H9 (cell line): Measurements from ENCODE around the gene C3orf20. TPM values are rescaled to one million over a fixed set of nuclear protein-coding genes. Genes with fewer than 3 reads are reported as not detected.

Experiments used
- DNase-seq: peaks from one replicate; pipeline ENCODE4 v3.0.0-alpha.2; 2017
- H2AFZ ChIP-seq: one replicate; pipeline ENCODE4 v1.6.1; 2013; ENCODE audit warnings: mild to moderate bottlenecking, low read length, control low read depth, moderate library complexity
- H2AK5ac ChIP-seq: 2 replicates; pipeline ENCODE4 v1.6.1; 2013; ENCODE audit warnings: low read length, control low read depth, mixed read lengths; ENCODE audit not compliant: insufficient read length
- H2BK120ac ChIP-seq: one replicate; pipeline ENCODE4 v1.6.1; 2013; ENCODE audit warnings: low read depth, mild to moderate bottlenecking, low read length, control low read depth, inconsistent platforms; ENCODE audit not compliant: poor library complexity, severe bottlenecking
- H2BK12ac ChIP-seq: 2 replicates; pipeline ENCODE4 v1.6.1; 2013; ENCODE audit warnings: low read length, control low read depth, mixed read lengths, low read depth; ENCODE audit not compliant: insufficient read length
- H2BK15ac ChIP-seq: 2 replicates; pipeline ENCODE4 v1.6.1; 2013; ENCODE audit warnings: low read depth, low read length, control low read depth
- H2BK20ac ChIP-seq: one replicate; pipeline ENCODE4 v1.6.1; 2013; ENCODE audit warnings: low read depth, mild to moderate bottlenecking, low read length, control low read depth, inconsistent platforms; ENCODE audit not compliant: poor library complexity, severe bottlenecking
- H2BK5ac ChIP-seq: 2 replicates; pipeline ENCODE4 v1.6.1; 2013; ENCODE audit warnings: low read length, control low read depth, mixed read lengths; ENCODE audit not compliant: insufficient read length
- H3K14ac ChIP-seq: 2 replicates; pipeline ENCODE4 v1.6.1; 2013; ENCODE audit warnings: low read length, control low read depth; ENCODE audit not compliant: insufficient read depth
- H3K18ac ChIP-seq: 2 replicates; pipeline ENCODE4 v1.6.1; 2013; ENCODE audit warnings: low read depth, mild to moderate bottlenecking, mixed read lengths, low read length, control low read depth; ENCODE audit not compliant: insufficient read length
- H3K23ac ChIP-seq: 2 replicates; pipeline ENCODE4 v1.6.1; 2013; ENCODE audit warnings: low read length, control low read depth, mixed read lengths, low read depth; ENCODE audit not compliant: insufficient read length
- H3K23me2 ChIP-seq: 2 replicates; pipeline ENCODE4 v1.6.1; 2013; ENCODE audit warnings: low read depth, mild to moderate bottlenecking, mixed read lengths, low read length, control low read depth; ENCODE audit not compliant: insufficient read length, poor library complexity, severe bottlenecking
- H3K27ac ChIP-seq: 2 replicates; pipeline ENCODE4 v1.5.1; 2013; ENCODE audit warnings: low read length, control low read depth, mixed read lengths, low read depth; ENCODE audit not compliant: insufficient read length
- H3K27me3 ChIP-seq: 2 replicates; pipeline ENCODE4 v1.6.1; 2013; ENCODE audit warnings: low read length, control low read depth, inconsistent platforms; ENCODE audit not compliant: insufficient read depth
- H3K4ac ChIP-seq: 2 replicates; pipeline ENCODE4 v1.6.1; 2013; ENCODE audit warnings: low read depth, mild to moderate bottlenecking, control low read depth, inconsistent platforms, low read length, moderate library complexity
- H3K4me1 ChIP-seq: 2 replicates; pipeline ENCODE4 v1.6.1; 2013; ENCODE audit warnings: low read length, control low read depth, inconsistent platforms; ENCODE audit not compliant: insufficient read depth
- H3K4me2 ChIP-seq: 2 replicates; pipeline ENCODE4 v1.6.1; 2013; ENCODE audit warnings: low read length, control low read depth, mixed read lengths; ENCODE audit not compliant: insufficient read length, insufficient read depth
- H3K56ac ChIP-seq: 2 replicates; pipeline ENCODE4 v1.6.1; 2013; ENCODE audit warnings: low read depth, mild to moderate bottlenecking, mixed read lengths, low read length, control low read depth; ENCODE audit not compliant: insufficient read length
- H3K79me1 ChIP-seq: 2 replicates; pipeline ENCODE4 v1.6.1; 2013; ENCODE audit warnings: low read depth, mild to moderate bottlenecking, moderate library complexity, low read length, control low read depth, inconsistent platforms; ENCODE audit not compliant: insufficient read depth, poor library complexity, severe bottlenecking
- H3K79me2 ChIP-seq: 2 replicates; pipeline ENCODE4 v1.6.1; 2013; ENCODE audit warnings: low read length, control low read depth, inconsistent platforms; ENCODE audit not compliant: insufficient read depth
- H3K9ac ChIP-seq: 2 replicates; pipeline ENCODE4 v1.6.1; 2013; ENCODE audit warnings: low read length, control low read depth, mixed read lengths; ENCODE audit not compliant: insufficient read length; ENCODE audit errors: extremely low read depth
- H3K9me3 ChIP-seq: one replicate; pipeline ENCODE4 v1.6.1; 2013; ENCODE audit warnings: low read depth, low read length, inconsistent platforms; ENCODE audit not compliant: control insufficient read depth
- H3T11ph ChIP-seq: one replicate; pipeline ENCODE4 v1.6.1; 2013; ENCODE audit warnings: mild to moderate bottlenecking, low read length, control low read depth, inconsistent platforms
- H4K20me1 ChIP-seq: one replicate; pipeline ENCODE4 v1.6.1; 2013; ENCODE audit not compliant: control insufficient read depth, insufficient read length, insufficient read depth
- H4K5ac ChIP-seq: 2 replicates; pipeline ENCODE4 v1.6.1; 2013; ENCODE audit warnings: low read depth, mild to moderate bottlenecking, mixed read lengths, low read length, control low read depth; ENCODE audit not compliant: insufficient read length
- H4K8ac ChIP-seq: replicated peaks from 2 replicates; pipeline ENCODE4 v1.6.1; 2013; ENCODE audit warnings: low read length, control low read depth, mixed read lengths, low read depth; ENCODE audit not compliant: insufficient read length
- H4K91ac ChIP-seq: 2 replicates; pipeline ENCODE4 v1.6.1; 2013; ENCODE audit warnings: low read depth, mild to moderate bottlenecking, moderate library complexity, mixed read lengths, low read length, control low read depth; ENCODE audit not compliant: insufficient read length
- H3K27ac Mint-ChIP-seq, 3 experiments: 2 replicates in 2 of 3; 3 replicates in 1 of 3; pipeline ENCODE4 v1.8.0; 2020 to 2021; ENCODE audit warnings: mixed read lengths in 3 of 3, mild to moderate bottlenecking in 1 of 3, moderate library complexity in 1 of 3
- H3K27me3 Mint-ChIP-seq: 2 replicates; pipeline ENCODE4 v1.8.0; 2021; ENCODE audit warnings: low read depth, mild to moderate bottlenecking, moderate library complexity, mixed read lengths
- H3K36me3 Mint-ChIP-seq, 3 experiments: 2 replicates in 2 of 3; 3 replicates in 1 of 3; pipeline ENCODE4 v1.8.0; 2020 to 2021; ENCODE audit warnings: low read depth in 3 of 3, mixed read lengths in 3 of 3; ENCODE audit not compliant: insufficient read depth in 1 of 3
- H3K4me1 Mint-ChIP-seq, 2 experiments: 2 replicates each; pipeline ENCODE4 v1.8.0; 2020; ENCODE audit warnings: mixed read lengths in 2 of 2
- H3K4me3 Mint-ChIP-seq, 2 experiments: 2 replicates in 1 of 2; 3 replicates in 1 of 2; pipeline ENCODE4 v1.8.0; 2020 to 2021; ENCODE audit warnings: mild to moderate bottlenecking in 2 of 2, mixed read lengths in 2 of 2, moderate library complexity in 1 of 2
- H3K9me3 Mint-ChIP-seq, 2 experiments: 2 replicates in 1 of 2; 3 replicates in 1 of 2; pipeline ENCODE4 v1.8.0; 2020; ENCODE audit warnings: mild to moderate bottlenecking in 2 of 2, mixed read lengths in 2 of 2, moderate library complexity in 1 of 2
- WGBS: extraction: QIAGEN DNeasy Blood & Tissue Kit; methylation state at CpG from one replicate; pipeline ENCODE4 v1.1.7; 2013; ENCODE audit warnings: missing lambda C conversion rate, low lambda C conversion rate, mixed read lengths; ENCODE audit not compliant: insufficient read length; ENCODE audit errors: extremely low coverage; 5-methylcytosine and 5-hydroxymethylcytosine counted together
- total RNA-seq: library from RNA; stranded (reverse); gene quantifications from 2 replicates; pipeline ENCODE4 v1.2.1, GENCODE V29; 2021
- TF ChIP-seq, protein P1 (sequence below): fragments of 200-600 bp; sonication (generic); conservative IDR thresholded peaks from 3 replicates; pipeline ENCODE4 v1.8.0; 2021; ENCODE audit warnings: antibody characterized with exemption, mild to moderate bottlenecking

The C3orf20 gene
- total RNA-seq, 1 experiment from 2014 or later = not detected

DNA sequence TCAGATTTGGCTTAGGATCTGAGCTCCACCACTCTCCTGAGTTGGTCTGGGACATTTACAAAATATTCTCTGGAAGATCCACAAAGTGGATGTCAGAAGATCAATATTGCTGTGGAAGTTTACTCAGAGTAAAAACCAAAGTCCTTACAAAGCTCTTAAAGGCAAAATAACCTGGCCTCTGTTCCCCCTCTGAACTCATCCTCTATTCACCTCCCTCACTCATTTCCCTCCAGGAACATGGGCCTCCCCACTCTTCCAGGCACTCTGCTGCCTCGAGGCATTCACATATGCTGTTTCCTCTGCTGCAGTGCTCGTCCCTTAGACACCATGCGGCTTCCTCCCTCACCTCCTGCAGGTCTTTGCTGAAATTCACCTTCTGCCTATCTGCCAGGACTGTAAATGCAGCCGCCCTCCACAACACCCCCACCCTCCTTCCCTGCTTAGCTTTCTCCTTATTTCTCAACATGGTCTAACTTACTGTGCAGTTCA lies 42.5 kb upstream of the C3orf20 start:
- Mint-ChIP-seq H3K27ac (peak overlapping the region in 2 of 3 experiments; percentile 33 to 75; a peak in 2 of 7 replicates), H3K36me3 (no peaks in the 10 kb centered on the region), H3K4me1 (peaks cover 4 to 6% of the 10 kb centered on the region in 2 experiments; a peak in 3 of 4 replicates), H3K9me3 (no peaks in the 10 kb centered on the region), H3K27me3 (peaks cover 31% of the 10 kb centered on the region), H3K4me3 (no peak overlapping the region)
- no peak overlapping the region for H2BK12ac ChIP-seq
- no peak overlapping the region for H3K9ac ChIP-seq
- H3T11ph ChIP-seq = no peak overlapping the region
- no peaks in the 10 kb centered on the region for H3K4me1 ChIP-seq
- H4K91ac ChIP-seq = no peak overlapping the region
- no peaks in the 10 kb centered on the region for H3K9me3 ChIP-seq
- no peak overlapping the region for H3K23ac ChIP-seq
- no peak overlapping the region for H3K4me2 ChIP-seq
- no peak overlapping the region for H3K56ac ChIP-seq
- no peak overlapping the region for H2BK20ac ChIP-seq
- H3K27ac ChIP-seq = no peak overlapping the region
- H3K23me2 ChIP-seq = no peaks in the 10 kb centered on the region
- H2BK15ac ChIP-seq = no peak overlapping the region
- no peak overlapping the region for H3K18ac ChIP-seq
- H4K20me1 ChIP-seq = peaks cover 2% of the 10 kb centered on the region
- H3K79me1 ChIP-seq = no peaks in the 10 kb centered on the region
- no peak overlapping the region for H4K5ac ChIP-seq
- no peak overlapping the region for H2BK120ac ChIP-seq
- no peak for DNase-seq
- H3K4ac ChIP-seq = no peak overlapping the region
- no peaks in the 10 kb centered on the region for H3K79me2 ChIP-seq
- H3K14ac ChIP-seq = no peak overlapping the region
- H4K8ac ChIP-seq = no peak overlapping the region
- no peak overlapping the region for H2BK5ac ChIP-seq
- H2AK5ac ChIP-seq = no peak overlapping the region
- no CpG with 5 or more reads among the region's 4 CpGs for WGBS
- no peak overlapping the region for H2AFZ ChIP-seq
- H3K27me3 ChIP-seq = no peaks in the 10 kb centered on the region
- TF ChIP-seq, protein P1, sequence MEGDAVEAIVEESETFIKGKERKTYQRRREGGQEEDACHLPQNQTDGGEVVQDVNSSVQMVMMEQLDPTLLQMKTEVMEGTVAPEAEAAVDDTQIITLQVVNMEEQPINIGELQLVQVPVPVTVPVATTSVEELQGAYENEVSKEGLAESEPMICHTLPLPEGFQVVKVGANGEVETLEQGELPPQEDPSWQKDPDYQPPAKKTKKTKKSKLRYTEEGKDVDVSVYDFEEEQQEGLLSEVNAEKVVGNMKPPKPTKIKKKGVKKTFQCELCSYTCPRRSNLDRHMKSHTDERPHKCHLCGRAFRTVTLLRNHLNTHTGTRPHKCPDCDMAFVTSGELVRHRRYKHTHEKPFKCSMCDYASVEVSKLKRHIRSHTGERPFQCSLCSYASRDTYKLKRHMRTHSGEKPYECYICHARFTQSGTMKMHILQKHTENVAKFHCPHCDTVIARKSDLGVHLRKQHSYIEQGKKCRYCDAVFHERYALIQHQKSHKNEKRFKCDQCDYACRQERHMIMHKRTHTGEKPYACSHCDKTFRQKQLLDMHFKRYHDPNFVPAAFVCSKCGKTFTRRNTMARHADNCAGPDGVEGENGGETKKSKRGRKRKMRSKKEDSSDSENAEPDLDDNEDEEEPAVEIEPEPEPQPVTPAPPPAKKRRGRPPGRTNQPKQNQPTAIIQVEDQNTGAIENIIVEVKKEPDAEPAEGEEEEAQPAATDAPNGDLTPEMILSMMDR = no peak
